WTC11 (cell line): ENCODE results near the gene KDM4C. TPM values are rescaled to one million over a fixed set of nuclear protein-coding genes. Genes with fewer than 3 reads are reported as not detected.

ENCODE experiments used
- ATAC-seq: fragments of 200-7000 bp; cut with Tn5 transposase; 2 replicates; pipeline ENCODE4 v1.10.0; 2021; ENCODE audit warnings: mild to moderate bottlenecking, moderate library complexity
- CTCF ChIA-PET: fragments of 300-600 bp; sonication (Branson Sonifier 250); formaldehyde crosslinking; loops from one replicate; lab custom pipeline; 2021; ENCODE audit warnings: antibody characterized with exemption; lab: Charles Lee
- POLR2A ChIA-PET: fragments of 350-600 bp; sonication (Branson Sonifier 250); formaldehyde crosslinking; loops from one replicate; lab custom pipeline; 2021; ENCODE audit warnings: antibody characterized with exemption; lab: Charles Lee
- DNase-seq: peaks from one replicate; pipeline ENCODE4 v3.0.0; 2021; ENCODE audit warnings: low spot score
- H3K27ac Mint-ChIP-seq: 2 replicates; pipeline ENCODE4 v1.8.0; 2021; ENCODE audit warnings: mixed read lengths
- H3K27me3 Mint-ChIP-seq: 2 replicates; pipeline ENCODE4 v1.8.0; 2021; ENCODE audit warnings: low read depth, mild to moderate bottlenecking, moderate library complexity, mixed read lengths
- H3K36me3 Mint-ChIP-seq: 2 replicates; pipeline ENCODE4 v1.8.0; 2021; ENCODE audit warnings: mixed read lengths
- H3K4me1 Mint-ChIP-seq: 2 replicates; pipeline ENCODE4 v1.8.0; 2022; ENCODE audit warnings: mixed read lengths
- H3K4me3 Mint-ChIP-seq: 2 replicates; pipeline ENCODE4 v1.8.0; 2021; ENCODE audit warnings: mild to moderate bottlenecking, moderate library complexity, mixed read lengths
- H3K9me3 Mint-ChIP-seq: 2 replicates; pipeline ENCODE4 v1.8.0; 2021; ENCODE audit warnings: mixed read lengths
- ATF6 ChIP-seq: sonication (generic); formaldehyde crosslinking; IDR thresholded peaks from 2 replicates; pipeline ENCODE4 v1.8.1; 2023; ENCODE audit warnings: mild to moderate bottlenecking, missing genetic modification reagents
- E2F5 ChIP-seq: sonication (generic); formaldehyde crosslinking; IDR thresholded peaks from 2 replicates; pipeline ENCODE4 v1.8.1; 2022; ENCODE audit warnings: mild to moderate bottlenecking, moderate library complexity, missing genetic modification reagents
- FOXP1 ChIP-seq: sonication (generic); formaldehyde crosslinking; IDR thresholded peaks from 2 replicates; pipeline ENCODE4 v1.8.0; 2022; ENCODE audit warnings: missing genetic modification reagents, mild to moderate bottlenecking, moderate library complexity, borderline replicate concordance
- FOXP4 ChIP-seq: sonication (generic); formaldehyde crosslinking; IDR thresholded peaks from 2 replicates; pipeline ENCODE4 v1.8.0; 2022; ENCODE audit warnings: mild to moderate bottlenecking, missing genetic modification reagents
- GRHL2 ChIP-seq: fragments of 250-450 bp; sonication (Bioruptor Pico); IDR thresholded peaks from 2 replicates; pipeline ENCODE4 v1.8.0; 2022; ENCODE audit warnings: mild to moderate bottlenecking, moderate library complexity; ENCODE audit not compliant: insufficient replicate concordance, severe bottlenecking
- HMGA2 ChIP-seq: fragments of 250-450 bp; sonication (Bioruptor Pico); IDR thresholded peaks from 2 replicates; pipeline ENCODE4 v1.4.0; 2021; ENCODE audit warnings: mild to moderate bottlenecking, moderate library complexity
- IRF2 ChIP-seq: sonication (generic); formaldehyde crosslinking; IDR thresholded peaks from 2 replicates; pipeline ENCODE4 v1.8.0; 2022; ENCODE audit warnings: low read depth, missing genetic modification reagents, borderline replicate concordance
- JUN ChIP-seq: sonication (generic); formaldehyde crosslinking; IDR thresholded peaks from 2 replicates; pipeline ENCODE4 v1.8.0; 2023; ENCODE audit warnings: mild to moderate bottlenecking, missing genetic modification reagents
- MXD4 ChIP-seq: fragments of 250-450 bp; sonication (Bioruptor Pico); IDR thresholded peaks from 2 replicates; pipeline ENCODE4 v1.8.0; 2021; ENCODE audit warnings: mild to moderate bottlenecking, moderate library complexity, borderline replicate concordance
- MYBL2 ChIP-seq: sonication (generic); formaldehyde crosslinking; IDR thresholded peaks from 2 replicates; pipeline ENCODE4 v1.8.1; 2023; ENCODE audit warnings: mild to moderate bottlenecking, moderate library complexity, missing genetic modification reagents
- NFYB ChIP-seq: sonication (generic); formaldehyde crosslinking; conservative IDR thresholded peaks from 2 replicates; pipeline ENCODE4 v1.8.0; 2022; ENCODE audit warnings: low read depth, missing genetic modification reagents
- RORB ChIP-seq: fragments of 250-450 bp; sonication (Bioruptor Pico); IDR thresholded peaks from 2 replicates; pipeline ENCODE4 v1.9.0; 2021; ENCODE audit warnings: mild to moderate bottlenecking
- SMAD3 ChIP-seq: sonication (generic); formaldehyde crosslinking; IDR thresholded peaks from 2 replicates; pipeline ENCODE4 v1.8.0; 2022; ENCODE audit warnings: missing genetic modification reagents, mild to moderate bottlenecking, borderline replicate concordance
- SOX15 ChIP-seq: fragments of 250-450 bp; sonication (Bioruptor Pico); IDR thresholded peaks from 2 replicates; pipeline ENCODE4 v1.9.0; 2021; ENCODE audit warnings: mild to moderate bottlenecking
- TCF7 ChIP-seq: sonication (generic); formaldehyde crosslinking; IDR thresholded peaks from 2 replicates; pipeline ENCODE4 v1.8.0; 2022; ENCODE audit warnings: mild to moderate bottlenecking, low read depth, missing genetic modification reagents, moderate library complexity
- ZNF263 ChIP-seq: sonication (generic); formaldehyde crosslinking; IDR thresholded peaks from 2 replicates; pipeline ENCODE4 v1.8.1; 2022; ENCODE audit warnings: low read depth, mild to moderate bottlenecking, moderate library complexity, missing genetic modification reagents
- ZNF281 ChIP-seq: sonication (generic); formaldehyde crosslinking; IDR thresholded peaks from 2 replicates; pipeline ENCODE4 v1.8.0; 2023; ENCODE audit warnings: mild to moderate bottlenecking, missing genetic modification reagents
- ZNF671 ChIP-seq: fragments of 250-450 bp; sonication (Bioruptor Pico); IDR thresholded peaks from 2 replicates; pipeline ENCODE4 v1.8.0; 2021; ENCODE audit warnings: mild to moderate bottlenecking
- total RNA-seq: library from RNA; stranded (reverse); gene quantifications from 3 replicates; pipeline ENCODE4 v1.2.3, GENCODE V29; 2021
- TF ChIP-seq, protein P1 (sequence below): sonication (generic); formaldehyde crosslinking; IDR thresholded peaks from 2 replicates; pipeline ENCODE4 v1.8.1; 2023; ENCODE audit warnings: mild to moderate bottlenecking, moderate library complexity, missing genetic modification reagents

KDM4C gene
- total RNA-seq, 1 experiment from 2014 or later, result 29.2 TPM

DNA sequence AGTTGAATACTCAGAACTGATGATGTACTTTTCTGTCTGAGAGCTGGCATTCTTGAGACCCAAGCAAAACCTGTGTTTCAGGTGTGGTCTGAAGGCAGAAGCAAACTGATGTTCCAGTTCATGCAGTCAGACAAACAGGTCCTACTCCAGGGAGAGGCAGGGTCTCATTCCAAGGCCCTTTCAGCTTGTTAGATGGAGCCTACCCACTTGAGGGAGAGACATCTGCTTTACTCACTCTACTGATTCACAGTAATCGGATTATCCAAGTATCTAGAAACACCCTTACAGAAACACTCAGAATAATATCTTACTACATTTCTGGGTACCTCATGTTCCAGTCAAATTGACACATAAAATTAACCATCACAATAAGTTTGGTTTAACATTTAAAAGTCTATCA, 207.8 kb downstream of the KDM4C start:
- POLR2A ChIA-PET, result no interaction called here
- no peak for ATAC-seq
- Mint-ChIP-seq H3K4me3 (no peak overlapping the region), H3K27ac (no peak overlapping the region), H3K36me3 (no peaks in the 10 kb centered on the region), H3K27me3 (no peaks in the 10 kb centered on the region), H3K4me1 (no peaks in the 10 kb centered on the region)
- no peak for TF ChIP-seq SMAD3 (CRISPR knock-in tag)
- TF ChIP-seq, all 79 proteins: peak for 0
- no peak for DNase-seq
- CTCF ChIA-PET, result no interaction called here
- H3K9me3 Mint-ChIP-seq, result no peaks in the 10 kb centered on the region

DNA sequence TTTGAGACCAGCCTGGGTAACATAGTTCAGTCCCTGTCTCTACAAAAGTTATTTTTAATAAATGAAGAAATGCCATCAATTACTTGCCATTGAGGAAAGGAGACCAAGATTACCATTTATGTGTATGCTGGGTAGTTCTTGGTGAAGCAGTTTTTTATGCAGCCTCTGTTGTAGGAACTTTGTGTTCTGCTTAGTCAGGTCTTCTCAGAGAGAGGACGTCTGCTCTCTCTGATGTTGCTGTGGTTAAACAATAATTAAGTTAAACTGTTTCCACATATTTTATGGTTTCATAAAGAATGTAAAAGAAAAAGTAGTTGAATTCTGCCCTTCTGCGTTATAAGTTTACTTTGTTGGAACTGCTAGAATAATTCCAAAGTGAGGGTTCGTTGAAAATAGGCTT, 210.5 kb downstream of the KDM4C start:
- no peaks in the 10 kb centered on the region for H3K4me1 Mint-ChIP-seq
- no peak for ATAC-seq

More for the DNA sequence above, 210.5 kb downstream of the KDM4C start:
- Mint-ChIP-seq H3K27me3 (no peaks in the 10 kb centered on the region), H3K4me3 (no peak overlapping the region), H3K36me3 (no peaks in the 10 kb centered on the region), H3K27ac (no peak overlapping the region), H3K9me3 (no peaks in the 10 kb centered on the region)
- POLR2A ChIA-PET, result no interaction called here
- CTCF ChIA-PET, result no interaction called here
- DNase-seq, result no peak
- TF ChIP-seq, protein P1, sequence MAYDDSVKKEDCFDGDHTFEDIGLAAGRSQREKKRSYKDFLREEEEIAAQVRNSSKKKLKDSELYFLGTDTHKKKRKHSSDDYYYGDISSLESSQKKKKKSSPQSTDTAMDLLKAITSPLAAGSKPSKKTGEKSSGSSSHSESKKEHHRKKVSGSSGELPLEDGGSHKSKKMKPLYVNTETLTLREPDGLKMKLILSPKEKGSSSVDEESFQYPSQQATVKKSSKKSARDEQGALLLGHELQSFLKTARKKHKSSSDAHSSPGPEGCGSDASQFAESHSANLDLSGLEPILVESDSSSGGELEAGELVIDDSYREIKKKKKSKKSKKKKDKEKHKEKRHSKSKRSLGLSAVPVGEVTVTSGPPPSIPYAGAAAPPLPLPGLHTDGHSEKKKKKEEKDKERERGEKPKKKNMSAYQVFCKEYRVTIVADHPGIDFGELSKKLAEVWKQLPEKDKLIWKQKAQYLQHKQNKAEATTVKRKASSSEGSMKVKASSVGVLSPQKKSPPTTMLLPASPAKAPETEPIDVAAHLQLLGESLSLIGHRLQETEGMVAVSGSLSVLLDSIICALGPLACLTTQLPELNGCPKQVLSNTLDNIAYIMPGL, result no peak
- TF ChIP-seq FOXP1 (CRISPR knock-in tag) (no peak), GRHL2 (CRISPR knock-in tag) (no peak), MYBL2 (CRISPR knock-in tag) (no peak), ZNF671 (CRISPR knock-in tag) (no peak), ZNF263 (no peak), TCF7 (CRISPR knock-in tag) (no peak), SMAD3 (CRISPR knock-in tag) (no peak), HMGA2 (CRISPR knock-in tag) (no peak), NFYB (CRISPR knock-in tag) (no peak), MXD4 (no peak), ZNF281 (no peak), FOXP4 (CRISPR knock-in tag) (no peak), E2F5 (no peak), JUN (CRISPR knock-in tag) (no peak), IRF2 (CRISPR knock-in tag) (no peak), SOX15 (CRISPR knock-in tag) (no peak), RORB (CRISPR knock-in tag) (no peak), ATF6 (CRISPR knock-in tag) (no peak)
